Measurements from ENCODE around the gene GAB2.

GRCh38 chr11:78211565-78211964 is 206.1 kb downstream of the GAB2 start:
- TF ChIP-seq POLR2A (IDR thresholded peaks at IDR 0.05; ENCODE audit: low read depth, low read length) (no peak), POLR2AphosphoS5 (IDR thresholded peaks at IDR 0.05; ENCODE audit: low read depth, low read length) (no peak), SPI1 (IDR thresholded peaks at IDR 0.05; ENCODE audit: low read depth, low read length) (no peak), TAF1 (IDR thresholded peaks at IDR 0.05; ENCODE audit: low read depth, low read length) (no peak), POU2F2 (IDR thresholded peaks at IDR 0.05; ENCODE audit: low read depth, low read length) (no peak), PAX5 (IDR thresholded peaks at IDR 0.05; ENCODE audit: insufficient read depth, low read length, severe bottlenecking) (no peak)
